Psoas muscle (tissue), 8 donors: ENCODE measurements around the gene CHIC2. TPM values are rescaled to one million over a fixed set of nuclear protein-coding genes. Genes with fewer than 3 reads are reported as not detected.

Source experiments
- ATAC-seq, 4 donors: fragments of 200-7000 bp; cut with Tn5 transposase; one replicate each; pipeline ENCODE4 v1.9.1; 2020; ENCODE audit warnings: moderate library complexity in 3 of 4, mild to moderate bottlenecking in 2 of 4
- DNase-seq, 2 donors: peaks; one replicate each; pipeline ENCODE4 v3.0.0-alpha.2; 2020
- H3K27ac ChIP-seq: fragments of 200-600 bp; one replicate; pipeline ENCODE4 v1.8.0; 2022
- H3K27me3 ChIP-seq, 3 donors: fragments of 200-600 bp in 1 of 3; one replicate each; pipeline versions ENCODE4 v1.6.1 to v1.8.0; 2013 to 2022; ENCODE audit warnings: low read length in 2 of 3, mild to moderate bottlenecking in 2 of 3, moderate library complexity in 1 of 3; ENCODE audit not compliant: insufficient read depth in 3 of 3
- H3K36me3 ChIP-seq, 2 donors: fragments of 200-600 bp in 1 of 2; one replicate each; pipeline versions ENCODE4 v1.6.1 to v1.8.0; 2013 to 2022; ENCODE audit warnings: low read depth in 1 of 2, mild to moderate bottlenecking in 1 of 2, moderate library complexity in 1 of 2; ENCODE audit not compliant: insufficient read depth in 1 of 2
- H3K4me1 ChIP-seq: fragments of 200-600 bp; one replicate; pipeline ENCODE4 v1.8.0; 2022
- H3K4me3 ChIP-seq: fragments of 200-600 bp; one replicate; pipeline ENCODE4 v1.8.0; 2022; ENCODE audit warnings: mild to moderate bottlenecking
- H3K9me3 ChIP-seq: fragments of 200-600 bp; one replicate; pipeline ENCODE4 v1.8.0; 2022
- WGBS, 3 donors: extraction: QIAGEN DNeasy Blood & Tissue Kit; methylation state at CpG; one replicate each; pipeline versions ENCODE4 v1.1.6 to v1.1.7; 2013; 5-methylcytosine and 5-hydroxymethylcytosine counted together
- intact Hi-C, 2 donors: fragments of 100-400 bp; cut with DNase I; formaldehyde crosslinking; loops; one replicate each; pipeline versions ENCODE4 v1.11.0 to v1.14.2; 2022
- polyA plus RNA-seq, 3 donors: library from polyadenylated mRNA; stranded (reverse); fragments of 200-250 nt; gene quantifications; one replicate each; pipeline ENCODE4 v1.2.3, GENCODE V29; 2013
- total RNA-seq, 4 donors: library from RNA; stranded (reverse); fragmentation: NEBNext Ultra II Directional in 2 of 4; extraction: Animal tissue kit (Norgen Biotek cat#: 25700) in 2 of 4; gene quantifications; one replicate each; pipeline versions ENCODE4 v1.2.1 to v1.2.4, GENCODE V29; 2021 to 2023
- TF ChIP-seq, protein P1 (sequence below): fragments of 200-600 bp; IDR thresholded peaks from one replicate; pipeline ENCODE4 v1.8.0; 2022; ENCODE audit warnings: antibody characterized with exemption
- donor health status: healthy with polysubstance abuse.
- donor health status: DM: no; HTN: no; CAD: no; lungs with moderate emphysema.
- donor health status: Bipolar disorder and iron deficiency.
- donor health status: healthy.
- donor health status: DM: yes; HTN: yes; CAD: no.
- donor health status: DM: no; HTN: no; CAD: no.
- donor health status: DM: no; HTN: no; CAD: no.
- donor health status: DM: yes; HTN: yes; CAD: no.

CHIC2 gene
- total and polyA plus RNA-seq, 7 donors, result 8.6 to 17.4 (median 10.8) TPM

DNA sequence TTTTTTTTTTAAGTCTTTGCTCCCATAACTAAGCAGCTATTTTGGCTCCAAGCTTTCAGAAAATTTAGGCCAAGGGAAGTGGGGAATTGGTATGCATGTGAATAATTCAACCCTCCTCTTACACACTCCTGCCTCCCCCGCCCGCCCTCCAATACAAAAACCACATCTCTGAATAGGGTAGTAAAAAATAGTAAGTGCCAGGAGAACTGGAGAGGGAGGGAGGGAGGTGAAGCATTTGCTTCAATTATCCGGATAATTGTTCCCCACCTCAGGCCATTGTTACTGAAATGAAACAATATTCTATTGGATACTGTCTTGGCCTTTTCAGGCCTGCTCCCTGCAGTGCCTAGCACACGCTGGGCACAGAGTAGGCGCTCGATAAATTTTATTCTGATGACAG, 30.0 kb upstream of the CHIC2 start:
- DNase-seq (no peak), ATAC-seq (no peak)
- no peaks in the 10 kb centered on the region for H3K9me3 ChIP-seq
- TF ChIP-seq, protein P1, sequence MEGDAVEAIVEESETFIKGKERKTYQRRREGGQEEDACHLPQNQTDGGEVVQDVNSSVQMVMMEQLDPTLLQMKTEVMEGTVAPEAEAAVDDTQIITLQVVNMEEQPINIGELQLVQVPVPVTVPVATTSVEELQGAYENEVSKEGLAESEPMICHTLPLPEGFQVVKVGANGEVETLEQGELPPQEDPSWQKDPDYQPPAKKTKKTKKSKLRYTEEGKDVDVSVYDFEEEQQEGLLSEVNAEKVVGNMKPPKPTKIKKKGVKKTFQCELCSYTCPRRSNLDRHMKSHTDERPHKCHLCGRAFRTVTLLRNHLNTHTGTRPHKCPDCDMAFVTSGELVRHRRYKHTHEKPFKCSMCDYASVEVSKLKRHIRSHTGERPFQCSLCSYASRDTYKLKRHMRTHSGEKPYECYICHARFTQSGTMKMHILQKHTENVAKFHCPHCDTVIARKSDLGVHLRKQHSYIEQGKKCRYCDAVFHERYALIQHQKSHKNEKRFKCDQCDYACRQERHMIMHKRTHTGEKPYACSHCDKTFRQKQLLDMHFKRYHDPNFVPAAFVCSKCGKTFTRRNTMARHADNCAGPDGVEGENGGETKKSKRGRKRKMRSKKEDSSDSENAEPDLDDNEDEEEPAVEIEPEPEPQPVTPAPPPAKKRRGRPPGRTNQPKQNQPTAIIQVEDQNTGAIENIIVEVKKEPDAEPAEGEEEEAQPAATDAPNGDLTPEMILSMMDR, result no peak
- peaks cover 0 to 80% (median 14%) of the 10 kb centered on the region in 3 donors for H3K27me3 ChIP-seq
- no peaks in the 10 kb centered on the region for H3K36me3 ChIP-seq
- peaks cover 5% of the 10 kb centered on the region for H3K4me1 ChIP-seq
- no peak overlapping the region for H3K27ac ChIP-seq
- H3K4me3 ChIP-seq, result no peak overlapping the region
- intact Hi-C loops, result no loop called here
- WGBS, 3 donors, result 66 to 81% (median 78%) methylated on average over 6 of the region's 6 CpGs

DNA sequence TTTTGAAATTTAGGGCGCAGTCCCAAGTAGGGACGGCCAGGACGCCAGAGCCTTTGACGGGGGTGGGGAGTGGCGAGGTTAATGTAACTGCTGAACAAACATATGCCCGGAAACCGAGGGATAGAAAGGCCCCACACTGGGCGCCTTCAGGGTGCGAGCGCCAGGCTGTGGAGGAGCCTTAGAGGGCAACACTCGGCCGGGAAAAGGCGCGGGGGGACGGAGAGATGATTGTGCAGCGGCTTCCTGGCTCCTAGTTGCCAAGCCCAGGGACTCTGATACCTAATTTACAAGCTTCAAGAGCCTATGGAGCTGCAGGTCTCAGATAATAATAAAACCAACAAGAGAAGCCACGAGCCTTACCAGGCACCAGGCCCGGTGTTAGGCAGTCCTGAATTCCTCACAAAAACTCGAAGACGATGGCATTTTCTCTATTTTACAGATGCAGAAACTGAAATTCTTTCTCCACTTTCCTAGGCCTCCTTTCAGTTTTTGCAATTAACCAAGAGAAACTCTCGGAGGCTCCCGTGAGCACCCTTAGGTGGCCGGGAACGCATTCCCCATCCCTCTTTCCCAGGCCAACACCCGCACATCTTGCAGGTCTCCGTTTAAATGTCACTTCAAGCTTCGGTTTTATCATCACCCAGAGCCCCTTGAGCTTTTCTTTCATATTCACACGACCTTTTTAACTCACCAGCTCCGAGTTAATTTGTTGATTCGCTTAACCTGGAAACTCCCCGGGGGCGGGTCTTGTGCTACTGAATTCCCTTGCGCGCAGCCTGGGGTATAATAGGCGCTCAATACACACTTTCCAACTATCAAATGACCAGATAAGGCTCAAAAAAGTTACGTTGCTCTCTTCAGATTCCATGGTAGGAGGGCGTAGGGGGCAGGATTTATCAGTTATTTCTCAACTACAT, 29.2 kb upstream of the CHIC2 start:
- intact Hi-C loops, result no loop called here
- TF ChIP-seq, protein P1, result no peak
- Histone ChIP-seq H3K27ac (no peak overlapping the region), H3K4me3 (no peak overlapping the region), H3K9me3 (no peaks in the 10 kb centered on the region), H3K4me1 (peaks cover 5% of the 10 kb centered on the region), H3K36me3 (no peaks in the 10 kb centered on the region), H3K27me3 (peaks cover 0 to 77% (median 13%) of the 10 kb centered on the region in 3 donors)
- DNase-seq, result no peak
- WGBS, 3 donors, result 33 to 48% (median 48%) methylated on average over 37 of the region's 37 CpGs
- no peak for ATAC-seq

DNA sequence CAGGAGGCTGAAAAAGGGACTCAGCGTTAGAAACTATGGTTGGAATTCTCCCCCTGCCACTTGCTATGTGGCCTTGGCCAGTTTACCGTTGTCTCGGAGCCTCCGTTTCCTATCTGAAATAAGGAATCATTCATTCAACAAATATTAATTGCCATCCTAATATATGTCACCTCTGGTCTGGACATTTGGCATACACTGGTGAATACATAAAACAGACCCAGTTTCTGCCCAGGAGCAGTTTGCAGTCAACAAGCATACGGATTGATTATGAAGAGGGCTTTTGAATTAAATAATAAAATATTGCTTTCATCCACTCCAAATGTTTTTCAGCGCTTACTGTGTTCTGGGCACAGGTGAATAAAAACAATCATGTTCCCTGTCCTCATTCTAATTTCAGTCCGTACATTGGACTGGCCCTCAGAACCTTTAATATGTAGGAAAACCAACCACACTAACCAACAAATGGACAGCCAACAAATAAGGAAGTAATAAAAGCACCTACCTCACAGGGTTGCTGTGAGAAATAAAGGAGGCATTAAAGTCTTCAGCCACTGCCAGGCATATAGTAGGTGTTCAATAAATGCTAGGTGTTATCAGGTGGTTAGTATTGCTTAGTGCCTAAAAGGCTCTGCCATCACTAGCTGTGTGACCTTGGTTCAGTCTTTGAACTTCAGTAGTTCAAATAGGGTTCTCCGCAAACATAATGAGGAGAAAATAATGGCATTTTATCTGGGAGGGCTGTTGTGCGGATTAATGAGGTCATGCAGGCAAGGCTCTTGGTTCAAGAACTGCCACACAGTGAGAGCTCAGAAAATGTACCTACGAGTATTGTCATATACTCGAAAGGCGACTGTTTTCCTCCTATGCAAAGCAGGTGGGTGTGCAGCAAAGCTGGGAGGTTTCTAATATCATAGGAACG, 28.3 kb upstream of the CHIC2 start:
- peak overlapping the region; percentile 72 for H3K4me3 ChIP-seq
- no peaks in the 10 kb centered on the region for H3K9me3 ChIP-seq
- TF ChIP-seq, protein P1, result no peak
- ATAC-seq, result no peak
- no peak overlapping the region for H3K27ac ChIP-seq
- no peak for DNase-seq
- intact Hi-C loops, result no loop called here
- H3K27me3 ChIP-seq, result peaks cover 0 to 69% (median 13%) of the 10 kb centered on the region in 3 donors
- H3K4me1 ChIP-seq, result peaks cover 5% of the 10 kb centered on the region
- 29 to 40% (median 33%) methylated on average over 13 of the region's 13 CpGs for WGBS, 3 donors
- H3K36me3 ChIP-seq, result no peaks in the 10 kb centered on the region

DNA sequence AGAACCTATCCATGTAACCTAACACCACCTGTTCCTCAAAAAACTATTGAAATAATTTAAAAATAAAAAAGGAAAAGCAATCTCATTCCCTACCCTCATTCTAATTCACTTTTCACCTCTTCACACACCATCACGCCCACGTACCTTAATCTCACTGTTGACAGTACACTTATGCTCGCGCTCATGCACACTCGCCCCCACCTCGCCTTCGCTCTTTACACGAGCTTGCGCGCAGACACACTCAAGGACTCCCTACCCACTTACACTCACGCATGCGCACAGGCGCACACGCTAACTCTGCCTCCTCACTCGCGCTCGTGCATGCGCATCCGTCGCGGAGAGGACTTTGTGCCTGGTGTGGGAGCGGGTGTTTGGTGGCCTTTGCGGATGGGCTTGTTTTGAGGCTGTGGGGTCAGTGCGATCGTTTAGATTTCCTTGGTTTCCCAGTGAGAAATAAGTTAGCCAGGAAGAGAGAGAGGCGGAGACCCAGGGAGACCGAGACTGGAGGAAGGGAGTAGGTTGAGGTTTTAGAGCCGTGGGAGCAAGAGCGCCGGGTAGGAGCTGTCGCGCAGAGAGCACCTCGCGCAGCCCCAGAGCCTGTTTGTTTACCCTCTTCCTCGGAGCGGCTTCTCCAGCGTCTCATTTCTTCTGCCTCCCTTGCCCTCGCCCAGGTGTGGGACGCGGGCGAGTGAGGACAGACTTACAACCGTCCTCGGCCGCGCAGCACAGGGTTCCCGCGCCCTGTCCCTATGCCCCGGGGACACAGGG, 27.4 kb upstream of the CHIC2 start:
- ATAC-seq (peak; percentile 88 to 97 (median 91)), DNase-seq (peak; percentile 86 to 90)
- Histone ChIP-seq H3K4me1 (peaks cover 5% of the 10 kb centered on the region), H3K27ac (peak overlapping the region; percentile 43), H3K27me3 (peaks cover 0 to 61% (median 13%) of the 10 kb centered on the region in 3 donors), H3K36me3 (no peaks in the 10 kb centered on the region), H3K9me3 (no peaks in the 10 kb centered on the region), H3K4me3 (peak overlapping the region; percentile 72)
- intact Hi-C loops, result no loop called here
- 0 to 2% (median 1%) methylated on average over 48 of the region's 48 CpGs for WGBS, 3 donors
- TF ChIP-seq, protein P1, result no peak
